GM21381 (cell line): ENCODE results near the gene VSIG4.

Source experiments
- ATAC-seq: cut with Tn5 transposase; IDR thresholded peaks from one replicate; pipeline ENCODE4 v1.9.1; 2021; ENCODE audit warnings: mild to moderate bottlenecking, moderate library complexity; ENCODE audit not compliant: unreplicated experiment

The VSIG4 gene

GRCh38 chrX:66024570-66024969 is 15.3 kb downstream of the VSIG4 start:
- no peak for ATAC-seq

GRCh38 chrX:66024092-66024467 is 15.8 kb downstream of the VSIG4 start:
- ATAC-seq = no peak

GRCh38 chrX:66023385-66024091 is 16.3 kb downstream of the VSIG4 start:
- ATAC-seq = no peak

- ATAC-seq = no peak
These were observed 17.1 kb downstream of the VSIG4 start for GRCh38 chrX:66022632-66023384.

- ATAC-seq = no peak
These were observed 17.9 kb downstream of the VSIG4 start for GRCh38 chrX:66021765-66022631.

GRCh38 chrX:66021401-66021764 is 18.5 kb downstream of the VSIG4 start:
- no peak for ATAC-seq

GRCh38 chrX:66020631-66021334 is 19.1 kb downstream of the VSIG4 start:
- no peak for ATAC-seq

GRCh38 chrX:66019974-66020373 is 19.9 kb downstream of the VSIG4 start:
- ATAC-seq = no peak

- no peak for ATAC-seq
These were observed 20.6 kb downstream of the VSIG4 start for GRCh38 chrX:66019310-66019652.

- ATAC-seq = no peak
These were observed 21.1 kb downstream of the VSIG4 start for GRCh38 chrX:66018585-66019309.

GRCh38 chrX:66017659-66018170 is 22.2 kb downstream of the VSIG4 start:
- no peak for ATAC-seq

- no peak for ATAC-seq
These were observed 22.8 kb downstream of the VSIG4 start for GRCh38 chrX:66016905-66017658.

- no peak for ATAC-seq
These were observed 23.8 kb downstream of the VSIG4 start for GRCh38 chrX:66015900-66016689.

- ATAC-seq = no peak
These were observed 24.6 kb downstream of the VSIG4 start for GRCh38 chrX:66015152-66015831.

- no peak for ATAC-seq
These were observed 25.3 kb downstream of the VSIG4 start for GRCh38 chrX:66014556-66014955.

GRCh38 chrX:66014084-66014483 is 25.8 kb downstream of the VSIG4 start:
- no peak for ATAC-seq

- ATAC-seq = no peak
These were observed 26.6 kb downstream of the VSIG4 start for GRCh38 chrX:66013194-66013816.

- peak; percentile 57 for ATAC-seq
These were observed 27.8 kb downstream of the VSIG4 start for GRCh38 chrX:66012094-66012534.
